Hepatocyte (in vitro differentiated cells): ENCODE data around the gene DBF4B.

Source experiments
- EZH2 ChIP-seq: fragments of 200-600 bp; sonication (generic); IDR thresholded peaks from 2 replicates; pipeline ENCODE4 v1.6.1; 2016; ENCODE audit warnings: antibody characterized with exemption, mild to moderate bottlenecking, borderline replicate concordance
- EZH2phosphoT487 ChIP-seq: fragments of 200-600 bp; sonication (generic); IDR thresholded peaks from one replicate; pipeline ENCODE4 v1.6.1; 2018; ENCODE audit warnings: antibody characterized with exemption, mild to moderate bottlenecking, low read depth, moderate library complexity; ENCODE audit not compliant: unreplicated experiment, severe bottlenecking
- TF ChIP-seq, protein P1 (sequence below): fragments of 200-600 bp; sonication (generic); IDR thresholded peaks from 2 replicates; pipeline ENCODE4 v1.5.1; 2016; ENCODE audit warnings: antibody characterized with exemption, mild to moderate bottlenecking; ENCODE audit not compliant: poor library complexity

DNA sequence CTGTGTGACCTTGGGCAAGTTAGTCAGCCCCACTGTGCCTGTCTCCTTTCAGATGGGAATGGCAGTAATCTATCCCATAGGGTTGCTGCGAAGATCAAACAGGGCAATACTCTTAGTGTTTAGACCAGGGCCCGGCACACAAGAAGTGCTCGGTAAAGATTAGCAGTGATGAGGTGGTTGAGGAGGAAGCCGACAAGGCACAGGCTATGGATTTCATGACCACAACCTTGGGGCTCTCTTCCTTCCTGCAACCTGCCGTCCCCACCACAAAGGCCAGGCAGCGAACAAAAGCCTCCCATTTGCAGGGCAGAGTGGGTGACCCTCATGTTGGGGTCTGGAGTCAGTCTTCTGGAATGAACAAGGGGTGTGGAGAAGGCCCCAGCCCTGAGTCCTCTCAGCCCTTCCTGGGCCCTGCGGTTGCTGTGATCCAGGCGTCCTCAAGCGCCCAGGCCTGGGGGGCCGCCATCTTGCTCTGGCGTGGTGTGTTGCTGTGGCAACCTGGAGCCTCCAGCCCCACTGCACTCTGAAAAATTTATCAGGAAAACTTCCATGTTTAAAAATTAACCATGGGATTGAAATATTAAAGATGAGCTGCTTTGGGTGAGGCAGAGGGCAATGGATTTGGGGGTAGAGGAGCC is 60.2 kb downstream of the DBF4B start:
- TF ChIP-seq, protein P1, sequence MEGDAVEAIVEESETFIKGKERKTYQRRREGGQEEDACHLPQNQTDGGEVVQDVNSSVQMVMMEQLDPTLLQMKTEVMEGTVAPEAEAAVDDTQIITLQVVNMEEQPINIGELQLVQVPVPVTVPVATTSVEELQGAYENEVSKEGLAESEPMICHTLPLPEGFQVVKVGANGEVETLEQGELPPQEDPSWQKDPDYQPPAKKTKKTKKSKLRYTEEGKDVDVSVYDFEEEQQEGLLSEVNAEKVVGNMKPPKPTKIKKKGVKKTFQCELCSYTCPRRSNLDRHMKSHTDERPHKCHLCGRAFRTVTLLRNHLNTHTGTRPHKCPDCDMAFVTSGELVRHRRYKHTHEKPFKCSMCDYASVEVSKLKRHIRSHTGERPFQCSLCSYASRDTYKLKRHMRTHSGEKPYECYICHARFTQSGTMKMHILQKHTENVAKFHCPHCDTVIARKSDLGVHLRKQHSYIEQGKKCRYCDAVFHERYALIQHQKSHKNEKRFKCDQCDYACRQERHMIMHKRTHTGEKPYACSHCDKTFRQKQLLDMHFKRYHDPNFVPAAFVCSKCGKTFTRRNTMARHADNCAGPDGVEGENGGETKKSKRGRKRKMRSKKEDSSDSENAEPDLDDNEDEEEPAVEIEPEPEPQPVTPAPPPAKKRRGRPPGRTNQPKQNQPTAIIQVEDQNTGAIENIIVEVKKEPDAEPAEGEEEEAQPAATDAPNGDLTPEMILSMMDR = no peak
- no peak for TF ChIP-seq EZH2
- no peak for TF ChIP-seq EZH2phosphoT487
